Progenitor cell of endocrine pancreas (in vitro differentiated cells): ENCODE data around the gene TNNC1. TPM values are rescaled to one million over a fixed set of nuclear protein-coding genes. Genes with fewer than 3 reads are reported as not detected.
A peak's percentile ranks its signal among the peaks of the same experiment; 100 is the strongest.

Source experiments
- DNase-seq: peaks from one replicate; pipeline ENCODE4 v3.0.0; 2021; ENCODE audit warnings: low spot score; ENCODE audit not compliant: unreplicated experiment
- H3K27ac Mint-ChIP-seq: 2 replicates; pipeline ENCODE4 v1.8.0; 2021; ENCODE audit warnings: mild to moderate bottlenecking, moderate library complexity, mixed read lengths
- H3K27me3 Mint-ChIP-seq: 2 replicates; pipeline ENCODE4 v1.8.0; 2021; ENCODE audit warnings: mixed read lengths
- H3K36me3 Mint-ChIP-seq: 2 replicates; pipeline ENCODE4 v1.8.0; 2022; ENCODE audit warnings: mixed read lengths; ENCODE audit not compliant: insufficient read depth
- H3K4me1 Mint-ChIP-seq: 2 replicates; pipeline ENCODE4 v1.8.0; 2021; ENCODE audit warnings: low read depth, mixed read lengths
- H3K4me3 Mint-ChIP-seq: 2 replicates; pipeline ENCODE4 v1.8.0; 2021; ENCODE audit warnings: low read depth, mild to moderate bottlenecking, moderate library complexity, mixed read lengths
- H3K9me3 Mint-ChIP-seq: 2 replicates; pipeline ENCODE4 v1.8.0; 2021; ENCODE audit warnings: low read depth, mixed read lengths
- CTCF ChIP-seq: fragments of 200-600 bp; sonication (generic); IDR thresholded peaks from one replicate; pipeline ENCODE4 v1.5.0; 2021; ENCODE audit warnings: antibody characterized with exemption, mild to moderate bottlenecking; ENCODE audit not compliant: unreplicated experiment
- total RNA-seq: library from RNA; stranded (reverse); gene quantifications from 2 replicates; pipeline ENCODE4 v1.2.1, GENCODE V29; 2021

TNNC1 gene
- total RNA-seq, 1 donor from 2014 or later: 3.3 TPM

- H3K9me3 Mint-ChIP-seq: no peaks in the 10 kb centered on the region
- peak overlapping the region; percentile 62 for H3K27ac Mint-ChIP-seq
- no peak overlapping the region for H3K4me3 Mint-ChIP-seq
- TF ChIP-seq CTCF: no peak
- H3K36me3 Mint-ChIP-seq: peaks cover 8% of the 10 kb centered on the region
- DNase-seq: no peak
- peaks cover 11% of the 10 kb centered on the region for H3K4me1 Mint-ChIP-seq
- no peaks in the 10 kb centered on the region for H3K27me3 Mint-ChIP-seq
These were observed 48.2 kb downstream of the TNNC1 start for GRCh38 chr3:52405601-52406110.

- no peak for TF ChIP-seq CTCF
- peaks cover 11% of the 10 kb centered on the region for H3K4me1 Mint-ChIP-seq
- H3K36me3 Mint-ChIP-seq: peaks cover 8% of the 10 kb centered on the region
These were observed 48.8 kb downstream of the TNNC1 start for GRCh38 chr3:52405066-52405465.

GRCh38 chr3:52404391-52404790 is 49.5 kb downstream of the TNNC1 start:
- H3K36me3 Mint-ChIP-seq: peaks cover 8% of the 10 kb centered on the region
- no peaks in the 10 kb centered on the region for H3K9me3 Mint-ChIP-seq
- no peak for DNase-seq
- TF ChIP-seq CTCF: no peak
- H3K27me3 Mint-ChIP-seq: no peaks in the 10 kb centered on the region
- no peak overlapping the region for H3K4me3 Mint-ChIP-seq
- peaks cover 11% of the 10 kb centered on the region for H3K4me1 Mint-ChIP-seq
- H3K27ac Mint-ChIP-seq: peak overlapping the region; percentile 37

More at GRCh38 chr3:52405066-52405465, 48.8 kb downstream of the TNNC1 start:
- Mint-ChIP-seq H3K27ac (no peak overlapping the region), H3K4me3 (no peak overlapping the region), H3K27me3 (no peaks in the 10 kb centered on the region), H3K9me3 (no peaks in the 10 kb centered on the region)
- DNase-seq: no peak

- no peak overlapping the region for H3K27ac Mint-ChIP-seq
- no peak overlapping the region for H3K4me3 Mint-ChIP-seq
- peaks cover 7% of the 10 kb centered on the region for H3K4me1 Mint-ChIP-seq
- H3K27me3 Mint-ChIP-seq: no peaks in the 10 kb centered on the region
- no peak for DNase-seq
- peaks cover 8% of the 10 kb centered on the region for H3K36me3 Mint-ChIP-seq
- no peaks in the 10 kb centered on the region for H3K9me3 Mint-ChIP-seq
- no peak for TF ChIP-seq CTCF
These were observed 49.9 kb downstream of the TNNC1 start for GRCh38 chr3:52403955-52404354.

- DNase-seq: no peak
- no peak overlapping the region for H3K27ac Mint-ChIP-seq
- H3K4me3 Mint-ChIP-seq: no peak overlapping the region
- peaks cover 3% of the 10 kb centered on the region for H3K4me1 Mint-ChIP-seq
- no peak for TF ChIP-seq CTCF
- no peaks in the 10 kb centered on the region for H3K27me3 Mint-ChIP-seq
- H3K9me3 Mint-ChIP-seq: no peaks in the 10 kb centered on the region
- H3K36me3 Mint-ChIP-seq: peaks cover 8% of the 10 kb centered on the region
These were observed 50.5 kb downstream of the TNNC1 start for GRCh38 chr3:52403271-52403841.
